ENCODE results near the gene CORO2A.
"Not testable (repeated sequence)": the region's sequence is repeated elsewhere in the genome, so short reads cannot be mapped to it uniquely, and the experiment has no call there.

CORO2A gene

GRCh38 chr9:98127226-98127625, 65.2 kb downstream of the CORO2A start:
- DNase-seq: peak in 1 of 10 donors; percentile 59
- intact Hi-C loops (cut with DNase I): no loop called here

- intact Hi-C loops (cut with DNase I): no loop called here
- peak in 1 of 10 donors; percentile 53 for DNase-seq
Measured at GRCh38 chr9:98124637-98125426, 67.6 kb downstream of the CORO2A start.

GRCh38 chr9:98124091-98124490, 68.3 kb downstream of the CORO2A start:
- intact Hi-C loops (cut with DNase I): not testable (repeated sequence)
- peak in 1 of 10 donors; percentile 24 for DNase-seq

- intact Hi-C loops (cut with DNase I): no loop called here
- DNase-seq: peak in 1 of 10 donors; percentile 16
Measured at GRCh38 chr9:98121058-98121457, 71.4 kb downstream of the CORO2A start.

- intact Hi-C loops (cut with DNase I): no loop called here
- peak in 1 of 10 donors; percentile 35 for DNase-seq
Measured at GRCh38 chr9:98120476-98120875, 72.0 kb downstream of the CORO2A start.

- intact Hi-C loops (cut with DNase I): no loop called here
- DNase-seq: peak in 8 of 10 donors; percentile 19 to 91 (median 29)
Measured at GRCh38 chr9:98118640-98119601, 73.5 kb downstream of the CORO2A start, which contains the start of gene TRIM14. TSS of gene TRIM14 (minus strand) at chr9:98119222. CDS start at chr9:98119188, 34 bp downstream.

GRCh38 chr9:98117984-98118639, 74.3 kb downstream of the CORO2A start:
- intact Hi-C loops (cut with DNase I): no loop called here
- peak in 2 of 10 donors; percentile 19 to 54 for DNase-seq

GRCh38 chr9:98117097-98117496, 75.3 kb downstream of the CORO2A start:
- intact Hi-C loops (cut with DNase I): not testable (repeated sequence)
- peak in 1 of 10 donors; percentile 60 for DNase-seq

- DNase-seq: no peak
- intact Hi-C loops (cut with DNase I): no loop called here
Measured at GRCh38 chr9:98109052-98109451, 83.4 kb downstream of the CORO2A start.

- DNase-seq: peak in 1 of 10 donors; percentile 41
- intact Hi-C loops (cut with DNase I): no loop called here
Measured at GRCh38 chr9:98108531-98109031, 83.9 kb downstream of the CORO2A start.

GRCh38 chr9:98107926-98108325, 84.5 kb downstream of the CORO2A start:
- intact Hi-C loops (cut with DNase I): no loop called here
- no peak for DNase-seq

GRCh38 chr9:98105006-98105405, 87.4 kb downstream of the CORO2A start:
- intact Hi-C loops (cut with DNase I): no loop called here
- DNase-seq: peak in 1 of 10 donors; percentile 42

- peak in 1 of 10 donors; percentile 65 for DNase-seq
- intact Hi-C loops (cut with DNase I): no loop called here
Measured at GRCh38 chr9:98104445-98104881, 88.0 kb downstream of the CORO2A start.

- intact Hi-C loops (cut with DNase I): no loop called here
- peak in 1 of 10 donors; percentile 69 for DNase-seq
Measured at GRCh38 chr9:98101868-98102273, 90.6 kb downstream of the CORO2A start.

GRCh38 chr9:98101416-98101815, 91.0 kb downstream of the CORO2A start:
- peak in 1 of 10 donors; percentile 12 for DNase-seq
- intact Hi-C loops (cut with DNase I): no loop called here

- intact Hi-C loops (cut with DNase I): no loop called here
- no peak for DNase-seq
Measured at GRCh38 chr9:98100456-98100855, 92.0 kb downstream of the CORO2A start.

GRCh38 chr9:98099898-98100297, 92.5 kb downstream of the CORO2A start:
- no peak for DNase-seq
- intact Hi-C loops (cut with DNase I): no loop called here

- no peak for DNase-seq
- intact Hi-C loops (cut with DNase I): no loop called here
Measured at GRCh38 chr9:98099346-98099745, 93.1 kb downstream of the CORO2A start.

- peak in 1 of 10 donors; percentile 18 for DNase-seq
- intact Hi-C loops (cut with DNase I): no loop called here
Measured at GRCh38 chr9:98097836-98098235, 94.6 kb downstream of the CORO2A start.

- intact Hi-C loops (cut with DNase I): no loop called here
- DNase-seq: peak in 2 of 10 donors; percentile 55 to 66
Measured at GRCh38 chr9:98096091-98096490, 96.3 kb downstream of the CORO2A start.
